GM18519 (cell line): Measurements from ENCODE around the gene PDZD8.

Experiments used
- ATAC-seq: cut with Tn5 transposase; IDR thresholded peaks from one replicate; pipeline ENCODE4 v1.9.1; 2021; ENCODE audit warnings: mild to moderate bottlenecking, moderate library complexity; ENCODE audit not compliant: unreplicated experiment, low FRiP score

PDZD8 gene

DNA sequence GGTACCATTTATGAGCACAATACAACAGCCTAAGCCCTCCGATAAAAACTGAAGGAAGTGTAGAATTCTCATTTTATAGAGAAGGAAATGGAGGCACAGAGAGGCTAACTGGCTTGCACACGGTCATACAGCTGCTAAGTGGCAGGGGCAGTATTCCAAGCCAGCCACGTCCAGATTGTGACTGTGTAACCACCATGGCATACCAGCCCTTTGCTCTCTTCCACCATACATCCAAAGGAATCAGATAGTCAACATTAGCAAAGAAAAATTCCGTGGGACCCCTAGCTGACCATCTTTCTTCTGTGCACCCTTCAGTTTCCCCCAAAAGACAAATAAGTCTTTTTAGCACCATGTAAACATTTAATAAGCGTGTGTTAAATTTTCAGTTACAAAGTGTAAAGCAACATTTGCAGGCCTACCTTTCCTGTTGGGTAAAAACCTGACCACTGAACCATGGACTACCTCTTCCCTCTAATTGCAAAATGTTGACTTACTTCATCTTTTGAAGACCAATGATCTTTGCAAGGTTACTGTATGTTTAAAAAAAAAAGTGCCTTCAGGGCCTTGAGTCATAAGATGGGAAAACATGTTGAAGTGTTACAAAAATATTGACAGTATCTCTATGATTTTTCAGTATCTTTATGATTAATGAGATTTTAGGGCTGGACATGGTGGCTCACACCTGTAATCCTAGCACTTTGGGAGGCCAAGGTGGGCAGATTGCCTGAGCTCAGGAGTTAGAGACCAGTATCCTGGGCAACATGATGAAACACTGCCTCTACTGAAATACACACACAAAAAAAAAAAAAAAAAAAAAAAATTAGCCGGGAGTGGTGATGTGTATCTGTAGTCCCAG, 24.3 kb upstream of the PDZD8 start:
- ATAC-seq: no peak

DNA sequence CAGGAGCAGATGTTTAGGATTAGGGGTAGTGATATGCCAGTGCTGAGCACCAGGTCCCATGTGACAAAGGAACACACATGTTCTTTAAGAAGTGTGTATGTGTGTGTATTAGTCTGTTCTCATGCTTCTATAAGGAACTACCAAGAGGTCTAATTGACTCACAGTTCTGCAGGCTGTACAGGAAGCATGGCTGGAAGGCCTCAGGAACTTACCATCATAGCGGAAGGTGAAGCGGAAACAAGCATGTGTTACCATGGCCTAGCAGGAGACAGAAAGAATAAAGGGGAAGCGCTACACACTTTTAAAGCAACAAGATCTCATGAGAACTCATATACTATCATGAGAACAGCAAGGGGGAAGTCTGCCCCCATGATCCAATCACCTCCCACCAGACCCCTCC, 22.8 kb upstream of the PDZD8 start:
- ATAC-seq: no peak

DNA sequence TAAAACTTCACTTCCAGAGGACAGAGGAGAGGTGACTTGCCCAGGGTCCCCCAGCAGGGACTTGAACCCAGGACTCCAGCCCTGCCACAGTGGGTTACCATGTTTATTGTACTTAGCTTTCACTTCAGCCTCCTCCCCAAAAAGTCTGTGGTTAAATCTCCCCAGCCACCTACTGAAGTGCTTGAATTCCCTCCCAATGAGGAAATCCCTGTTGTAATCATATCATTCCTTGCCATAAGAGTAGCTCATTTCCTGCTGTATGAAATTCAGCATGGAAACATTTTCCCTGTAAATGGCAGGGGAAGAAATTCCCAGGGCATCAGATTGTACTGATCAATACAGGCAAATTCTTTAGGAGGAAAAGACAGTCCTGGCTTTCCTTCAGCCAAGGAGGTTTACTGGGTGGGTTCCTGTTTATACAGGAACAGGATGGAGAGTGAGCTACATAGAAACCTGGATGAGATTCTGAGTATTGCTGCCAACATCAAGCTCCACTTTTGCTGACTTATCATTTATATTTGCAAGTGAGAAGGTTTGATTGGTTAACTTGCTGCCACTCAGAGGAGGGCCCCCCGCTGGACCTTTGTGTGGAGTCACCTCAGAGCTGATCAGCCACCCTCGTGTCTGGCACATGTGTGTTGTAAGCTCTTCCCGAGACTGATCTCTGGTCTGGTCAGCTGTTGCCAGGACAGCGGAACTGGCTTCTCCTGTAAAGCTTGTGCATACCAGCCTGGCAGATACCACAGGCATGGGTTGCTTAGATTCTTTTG, 16.4 kb upstream of the PDZD8 start:
- no peak for ATAC-seq

GRCh38 chr10:117390420-117390819, 15.2 kb upstream of the PDZD8 start:
- no peak for ATAC-seq

- no peak for ATAC-seq
These were observed 11.6 kb upstream of the PDZD8 start for GRCh38 chr10:117386805-117387204.

DNA sequence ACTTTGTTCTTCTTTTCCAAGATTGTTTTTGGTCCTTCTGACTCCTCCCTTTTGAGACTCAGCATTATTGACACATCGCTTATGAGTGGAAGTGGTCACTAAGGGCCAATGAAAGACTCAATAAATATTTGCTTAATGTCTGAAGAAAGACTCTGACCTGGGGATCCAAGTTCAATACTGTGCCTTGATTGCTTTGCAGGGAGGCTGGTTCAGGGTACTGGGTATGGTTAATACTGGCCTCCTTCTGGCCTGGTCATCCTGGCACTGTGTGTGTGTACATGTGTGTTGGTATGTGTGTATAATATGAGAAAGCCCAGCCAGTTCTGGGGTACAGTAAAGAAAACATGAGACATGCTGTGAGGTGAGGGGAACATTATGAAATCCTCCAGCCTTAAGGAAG, 7.6 kb upstream of the PDZD8 start:
- ATAC-seq: no peak

DNA sequence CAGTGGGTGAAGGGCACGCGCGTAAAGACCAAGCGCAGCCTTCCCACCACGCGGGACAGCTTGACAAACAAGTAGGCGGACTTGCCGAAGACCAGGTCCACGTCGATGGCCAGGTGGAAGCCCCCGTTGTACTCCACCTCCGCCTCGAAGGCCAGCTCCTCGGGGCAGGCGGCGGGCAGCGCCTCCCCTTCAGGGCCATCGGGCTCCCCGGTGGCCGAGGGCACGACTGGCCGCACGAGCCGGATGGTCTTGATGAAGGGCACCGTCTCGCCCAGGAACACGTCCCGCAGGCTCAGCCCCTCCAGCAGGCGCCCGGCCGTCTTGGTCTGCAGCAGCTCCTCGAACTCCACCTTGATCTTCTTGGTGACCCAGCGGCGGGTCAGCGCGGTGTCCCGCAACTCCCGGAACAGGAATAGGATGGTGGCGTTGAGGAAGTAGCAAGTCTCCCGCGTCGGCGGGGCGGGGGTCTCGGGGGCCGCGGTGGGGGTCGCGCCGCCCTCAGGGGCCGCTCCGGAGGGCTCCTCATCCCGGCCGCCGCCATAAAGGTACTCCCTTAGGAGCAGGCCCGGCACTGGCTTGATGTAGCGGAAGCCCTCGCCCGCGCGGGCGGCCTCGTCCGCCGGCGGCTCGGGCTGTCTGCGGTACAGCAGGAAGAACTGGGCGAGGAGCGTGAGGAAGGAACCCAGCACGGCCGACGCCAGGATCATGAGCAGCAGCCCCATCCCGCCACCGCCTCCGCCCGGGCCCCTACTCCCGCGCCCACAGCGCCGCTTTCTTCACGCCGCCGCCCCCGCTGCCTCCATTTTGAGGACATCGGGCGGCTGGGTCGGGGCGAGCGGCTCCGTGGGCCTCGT, 507 bp downstream of the PDZD8 start:
- ATAC-seq: peak; percentile 23

DNA sequence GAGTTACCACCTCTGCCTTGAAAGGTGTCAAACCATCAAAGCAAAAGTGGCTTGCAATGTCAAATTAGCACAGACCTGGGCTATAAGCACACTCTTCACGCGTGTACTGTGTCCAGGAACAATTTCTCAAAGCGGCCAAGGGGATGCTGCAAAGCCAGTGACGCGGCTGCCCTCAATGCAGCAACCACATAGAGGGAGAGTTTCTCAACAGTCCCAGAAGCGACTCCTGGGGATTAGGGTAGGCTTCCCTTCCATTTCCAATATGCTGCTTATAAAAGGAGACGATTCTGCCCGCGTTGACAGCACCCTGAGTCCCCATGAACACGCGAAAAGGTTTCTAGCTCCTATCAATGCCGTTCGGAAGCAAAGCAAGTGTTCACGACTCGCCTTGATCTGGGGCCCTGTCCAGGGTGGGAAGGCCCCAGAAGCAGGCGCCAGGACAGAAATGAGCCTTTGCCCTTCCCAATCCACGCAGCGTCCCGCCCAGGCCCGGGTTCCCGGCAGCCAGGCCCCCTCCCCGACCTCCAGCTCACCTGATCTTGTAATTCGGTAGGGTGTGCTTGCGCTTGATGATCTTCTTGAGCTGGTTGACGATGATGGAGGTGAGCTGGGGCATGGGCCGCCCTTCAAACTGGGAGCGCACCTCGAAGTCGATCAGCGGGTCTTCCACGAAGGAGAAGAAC, 1.3 kb downstream of the PDZD8 start:
- no peak for ATAC-seq

- no peak for ATAC-seq
These were observed 5.0 kb downstream of the PDZD8 start for GRCh38 chr10:117370205-117370604.

DNA sequence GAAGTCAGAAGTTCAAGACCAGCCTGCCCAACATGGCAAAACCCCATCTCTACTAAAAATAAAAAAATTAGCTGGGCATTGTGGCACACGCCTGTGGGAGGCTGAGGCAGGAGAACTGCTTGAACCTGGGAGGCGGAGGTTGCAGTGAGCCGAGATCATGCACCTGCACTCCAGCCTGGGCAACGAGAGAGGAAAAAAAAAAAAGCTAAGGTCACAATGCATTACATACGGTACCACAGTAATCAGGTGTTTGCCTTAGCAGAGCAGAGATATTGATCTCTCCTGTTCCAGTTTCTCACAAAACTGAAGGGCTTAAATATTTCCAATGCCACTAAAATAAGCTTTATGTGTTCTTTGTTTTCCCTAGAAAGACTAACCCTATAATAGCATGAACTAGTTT, 7.5 kb downstream of the PDZD8 start:
- ATAC-seq: no peak

GRCh38 chr10:117366741-117367140, 8.5 kb downstream of the PDZD8 start:
- ATAC-seq: no peak

DNA sequence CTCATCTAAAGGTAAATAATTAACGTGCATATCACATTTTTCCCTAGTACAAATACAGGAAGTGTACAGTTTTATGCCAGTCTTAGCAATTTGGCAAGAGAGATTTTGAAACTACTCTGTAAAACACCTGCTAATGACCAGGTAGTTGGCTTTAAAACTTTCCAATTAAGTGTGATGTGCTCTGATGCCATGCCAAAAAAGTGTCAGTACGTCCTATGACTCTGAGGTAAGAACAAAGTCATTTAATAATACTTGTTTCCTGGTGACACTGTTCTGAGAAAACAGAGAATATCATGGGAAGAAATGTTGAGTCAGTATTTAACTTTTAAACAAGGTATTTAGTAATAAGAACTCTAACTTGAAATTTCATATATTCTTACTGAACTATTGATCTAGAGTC, 9.6 kb downstream of the PDZD8 start:
- no peak for ATAC-seq

- ATAC-seq: no peak
These were observed 10.9 kb downstream of the PDZD8 start for GRCh38 chr10:117364110-117364960.

- no peak for ATAC-seq
These were observed 12.2 kb downstream of the PDZD8 start for GRCh38 chr10:117363028-117363427.

DNA sequence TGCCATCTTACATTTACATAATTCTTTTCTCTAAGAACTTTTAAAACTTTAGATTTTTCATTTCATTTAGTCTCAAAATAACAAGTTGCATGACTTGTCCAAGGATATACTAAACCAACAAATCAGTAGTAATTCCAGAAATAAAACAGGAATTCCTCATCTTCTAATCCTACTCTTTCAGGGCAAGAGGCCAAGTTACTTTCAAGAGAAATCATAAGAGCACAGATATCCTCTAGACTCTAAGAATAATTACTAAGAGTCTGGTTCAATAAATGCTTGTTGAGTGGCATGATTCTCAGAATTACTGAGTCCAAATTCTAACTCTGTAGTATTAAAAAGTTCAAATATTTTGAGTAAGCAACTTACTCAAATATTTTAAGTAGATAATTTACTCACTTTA, 12.9 kb downstream of the PDZD8 start:
- ATAC-seq: no peak

DNA sequence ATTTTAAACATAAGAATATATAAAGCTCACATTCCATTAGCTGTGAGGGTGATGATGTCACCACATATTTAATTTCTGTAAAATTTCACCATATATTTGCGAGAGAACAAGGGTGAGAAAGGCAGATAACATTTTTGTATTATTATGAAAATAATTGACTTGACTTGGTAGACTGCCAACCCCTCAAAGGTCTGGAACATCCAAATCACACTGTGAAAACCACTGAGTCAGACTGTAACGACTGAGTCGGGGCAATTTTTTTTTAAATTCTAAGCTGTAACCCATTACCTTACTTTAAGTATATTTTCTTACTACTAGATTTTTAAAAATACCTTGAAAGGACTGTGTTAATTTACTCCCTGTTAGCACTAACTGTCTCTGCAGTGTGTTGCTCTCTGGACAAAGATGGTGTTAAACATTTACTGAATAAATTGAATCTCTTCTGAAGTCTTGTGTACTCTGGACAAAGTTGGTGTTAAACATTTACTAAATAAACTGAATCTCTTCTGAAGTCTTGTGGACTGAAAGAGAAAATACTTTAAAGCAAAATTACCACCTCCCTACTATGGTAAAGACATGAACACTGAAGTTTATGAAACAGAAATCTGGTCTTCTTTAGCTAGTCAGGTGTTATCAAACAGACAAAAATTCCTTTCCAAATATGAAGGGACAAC, 14.1 kb downstream of the PDZD8 start:
- no peak for ATAC-seq

DNA sequence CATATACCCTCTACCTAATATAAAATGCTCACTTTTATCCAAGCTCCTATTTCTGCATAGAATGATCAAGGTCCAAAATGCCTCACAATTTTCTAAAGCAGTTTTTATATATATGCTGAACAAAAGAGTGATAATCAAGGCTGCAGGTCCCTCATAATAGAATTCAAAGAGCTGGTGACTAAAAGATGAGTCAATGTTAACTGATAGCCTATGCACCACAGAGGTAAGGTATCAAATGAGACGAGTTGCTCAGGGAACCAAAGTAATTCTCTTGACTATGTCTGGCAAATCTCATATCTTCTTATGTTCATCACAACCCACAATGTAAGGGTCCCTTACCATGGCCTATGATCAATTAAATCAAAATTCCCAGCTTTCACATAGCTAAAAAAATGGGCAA, 15.2 kb downstream of the PDZD8 start:
- ATAC-seq: no peak

GRCh38 chr10:117355072-117355471, 20.2 kb downstream of the PDZD8 start:
- ATAC-seq: no peak

DNA sequence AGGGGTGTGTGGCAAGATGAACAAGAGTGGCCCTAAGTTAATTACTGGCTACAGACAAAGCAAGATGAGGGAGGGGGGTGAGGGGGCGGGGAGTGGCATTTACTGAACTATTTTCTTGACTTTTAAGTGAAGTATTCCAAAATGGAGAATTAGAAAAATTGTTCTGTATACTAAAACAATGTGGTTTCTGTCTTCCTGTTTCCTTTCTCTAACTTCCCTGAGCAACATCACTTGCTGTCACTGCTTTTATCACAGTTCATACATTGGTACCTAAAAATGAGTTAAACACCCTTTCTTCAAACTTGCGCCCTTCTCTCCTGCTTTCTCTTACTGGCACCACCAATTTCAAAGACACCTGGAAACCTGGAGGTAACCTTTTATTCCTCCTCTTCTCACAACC, 21.6 kb downstream of the PDZD8 start:
- no peak for ATAC-seq
